HG02763 (cell line): ENCODE data around the gene ZFC3H1.
A peak's percentile ranks its signal among the peaks of the same experiment; 100 is the strongest.
"Not testable (repeated sequence)": the region's sequence is repeated elsewhere in the genome, so short reads cannot be mapped to it uniquely, and the experiment has no call there.

Experiments used
- ATAC-seq: cut with Tn5 transposase; IDR thresholded peaks from one replicate; pipeline ENCODE4 v1.9.1; 2021; ENCODE audit warnings: mild to moderate bottlenecking, moderate library complexity; ENCODE audit not compliant: unreplicated experiment

The ZFC3H1 gene, protein sequence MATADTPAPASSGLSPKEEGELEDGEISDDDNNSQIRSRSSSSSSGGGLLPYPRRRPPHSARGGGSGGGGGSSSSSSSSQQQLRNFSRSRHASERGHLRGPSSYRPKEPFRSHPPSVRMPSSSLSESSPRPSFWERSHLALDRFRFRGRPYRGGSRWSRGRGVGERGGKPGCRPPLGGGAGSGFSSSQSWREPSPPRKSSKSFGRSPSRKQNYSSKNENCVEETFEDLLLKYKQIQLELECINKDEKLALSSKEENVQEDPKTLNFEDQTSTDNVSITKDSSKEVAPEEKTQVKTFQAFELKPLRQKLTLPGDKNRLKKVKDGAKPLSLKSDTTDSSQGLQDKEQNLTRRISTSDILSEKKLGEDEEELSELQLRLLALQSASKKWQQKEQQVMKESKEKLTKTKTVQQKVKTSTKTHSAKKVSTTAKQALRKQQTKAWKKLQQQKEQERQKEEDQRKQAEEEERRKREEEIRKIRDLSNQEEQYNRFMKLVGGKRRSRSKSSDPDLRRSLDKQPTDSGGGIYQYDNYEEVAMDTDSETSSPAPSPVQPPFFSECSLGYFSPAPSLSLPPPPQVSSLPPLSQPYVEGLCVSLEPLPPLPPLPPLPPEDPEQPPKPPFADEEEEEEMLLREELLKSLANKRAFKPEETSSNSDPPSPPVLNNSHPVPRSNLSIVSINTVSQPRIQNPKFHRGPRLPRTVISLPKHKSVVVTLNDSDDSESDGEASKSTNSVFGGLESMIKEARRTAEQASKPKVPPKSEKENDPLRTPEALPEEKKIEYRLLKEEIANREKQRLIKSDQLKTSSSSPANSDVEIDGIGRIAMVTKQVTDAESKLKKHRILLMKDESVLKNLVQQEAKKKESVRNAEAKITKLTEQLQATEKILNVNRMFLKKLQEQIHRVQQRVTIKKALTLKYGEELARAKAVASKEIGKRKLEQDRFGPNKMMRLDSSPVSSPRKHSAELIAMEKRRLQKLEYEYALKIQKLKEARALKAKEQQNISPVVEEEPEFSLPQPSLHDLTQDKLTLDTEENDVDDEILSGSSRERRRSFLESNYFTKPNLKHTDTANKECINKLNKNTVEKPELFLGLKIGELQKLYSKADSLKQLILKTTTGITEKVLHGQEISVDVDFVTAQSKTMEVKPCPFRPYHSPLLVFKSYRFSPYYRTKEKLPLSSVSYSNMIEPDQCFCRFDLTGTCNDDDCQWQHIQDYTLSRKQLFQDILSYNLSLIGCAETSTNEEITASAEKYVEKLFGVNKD (N-terminal part only)

DNA sequence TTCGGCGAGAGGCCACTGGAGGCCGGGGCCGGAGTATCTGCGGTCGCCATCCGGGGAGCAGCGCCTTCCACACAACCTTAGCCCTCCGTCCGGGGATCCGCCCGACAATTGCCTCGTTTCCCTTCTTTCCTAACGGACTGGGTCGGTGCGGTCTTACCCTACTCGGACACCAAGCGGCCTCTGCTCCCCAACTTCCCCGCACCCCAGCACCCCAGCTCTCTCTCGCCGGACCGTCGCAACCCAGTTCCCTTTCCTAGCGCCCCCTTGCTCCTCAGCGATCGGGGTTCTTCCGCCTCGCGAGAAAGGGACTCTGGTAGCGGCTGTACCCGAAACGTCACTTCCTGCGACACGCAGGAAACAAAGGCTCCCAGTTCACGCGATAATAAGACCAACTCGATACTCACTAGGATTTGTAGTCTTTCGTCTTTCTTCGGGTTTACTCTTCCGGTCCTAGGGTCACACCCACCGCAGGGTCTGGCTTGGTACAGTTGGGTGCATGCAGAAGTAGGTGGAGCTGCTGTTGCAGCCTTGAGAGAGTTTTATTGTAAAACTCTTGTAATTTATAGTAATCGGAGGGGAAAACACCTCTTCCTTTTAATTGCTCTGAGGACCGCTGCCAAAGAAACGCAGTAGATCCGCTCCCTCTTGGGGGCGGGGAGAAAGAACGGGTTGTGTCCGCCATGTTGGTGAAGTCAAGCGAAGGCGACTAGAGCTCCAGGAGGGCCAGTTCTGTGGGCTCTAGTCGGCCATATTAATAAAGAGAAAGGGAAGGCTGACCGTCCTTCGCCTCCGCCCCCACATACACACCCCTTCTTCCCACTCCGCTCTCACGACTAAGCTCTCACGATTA, at the start of gene ZFC3H1, which contains the start of gene THAP2:
Gene ZFC3H1 (minus strand): TSS at position 288 of the 850 bp plus-strand sequence. CDS start 238 bp downstream, at position 50.
Gene THAP2 (plus strand): TSS at position 741 of the 850 bp plus-strand sequence. CDS start 209 bp downstream, outside the sequence.
- ATAC-seq: peak; percentile 88

DNA sequence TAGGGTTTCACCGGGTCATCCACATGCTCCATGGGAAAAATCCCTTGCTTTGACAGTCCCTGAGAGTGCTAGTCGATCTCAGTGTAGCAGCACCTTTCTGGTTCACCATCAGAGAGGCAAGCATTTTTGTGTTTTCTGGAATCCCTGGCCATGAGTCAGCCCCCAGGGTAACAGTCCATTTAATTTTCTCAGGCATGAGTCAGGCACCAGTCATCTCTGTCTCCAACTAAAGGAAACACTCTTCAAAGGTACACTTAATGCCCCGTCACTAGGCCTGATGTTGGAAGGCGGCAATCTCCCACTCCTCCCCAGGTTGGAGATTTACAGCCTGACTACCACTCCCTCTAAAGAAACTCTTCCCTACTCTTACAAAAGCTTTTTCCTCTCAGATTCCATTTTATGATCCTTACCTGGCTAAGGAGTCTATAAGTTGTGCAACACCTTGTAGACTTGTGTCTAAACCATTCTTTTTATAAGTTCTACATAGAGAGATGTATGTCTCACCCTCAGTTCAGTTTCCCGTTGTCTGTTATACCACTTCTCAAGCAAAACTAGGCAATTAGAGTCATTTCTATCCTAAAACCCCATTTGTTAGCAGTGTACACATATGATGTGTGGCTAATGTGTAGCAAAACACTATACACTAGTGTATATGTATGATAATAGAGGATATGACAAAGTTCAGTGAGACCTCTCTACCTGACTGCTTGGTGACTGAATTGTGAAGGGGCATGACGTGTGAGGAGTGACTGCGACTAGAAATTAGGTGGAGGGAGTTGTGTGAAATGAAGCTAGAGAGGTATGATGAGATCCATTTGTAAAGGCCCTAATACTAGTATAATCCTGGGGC, 46.9 kb upstream of the ZFC3H1 start:
- ATAC-seq: no peak

DNA sequence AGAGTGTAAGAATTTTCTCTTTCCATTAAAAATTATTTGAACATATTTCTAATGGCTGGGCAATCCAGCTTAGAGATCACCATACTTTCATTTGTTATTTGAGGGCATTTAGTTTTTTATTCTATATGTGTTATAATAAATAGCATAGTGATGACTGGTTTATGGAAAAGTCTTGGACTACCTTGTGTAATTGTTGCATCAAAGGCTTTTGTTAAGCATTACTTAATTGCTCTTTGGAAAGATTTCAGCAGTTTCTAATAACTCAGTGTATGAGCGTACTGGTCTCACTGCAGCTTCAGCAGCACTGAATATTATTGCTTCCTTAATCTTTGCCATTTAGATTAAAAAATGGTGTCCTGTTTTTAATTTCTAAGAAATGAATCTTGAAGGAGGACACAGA, 45.0 kb upstream of the ZFC3H1 start:
- no peak for ATAC-seq

DNA sequence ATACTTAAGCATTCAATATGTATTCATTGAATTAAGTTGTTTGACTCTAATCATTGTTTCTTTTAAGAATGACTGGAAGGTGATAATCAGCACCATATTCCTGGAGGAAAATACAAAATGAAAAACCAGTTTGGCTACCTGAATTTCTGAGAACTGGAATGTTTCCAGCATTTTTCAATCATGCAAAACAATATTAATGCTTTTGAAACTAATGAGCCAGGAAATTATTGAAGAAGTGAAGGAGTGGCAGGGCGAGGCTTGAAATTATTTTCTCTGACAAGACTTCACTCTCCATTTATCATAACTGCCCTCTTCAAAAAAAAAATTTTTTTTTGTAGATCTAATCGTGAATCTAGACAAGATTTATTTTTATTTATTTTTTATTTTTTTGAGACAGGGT, 41.3 kb upstream of the ZFC3H1 start:
- ATAC-seq: no peak

DNA sequence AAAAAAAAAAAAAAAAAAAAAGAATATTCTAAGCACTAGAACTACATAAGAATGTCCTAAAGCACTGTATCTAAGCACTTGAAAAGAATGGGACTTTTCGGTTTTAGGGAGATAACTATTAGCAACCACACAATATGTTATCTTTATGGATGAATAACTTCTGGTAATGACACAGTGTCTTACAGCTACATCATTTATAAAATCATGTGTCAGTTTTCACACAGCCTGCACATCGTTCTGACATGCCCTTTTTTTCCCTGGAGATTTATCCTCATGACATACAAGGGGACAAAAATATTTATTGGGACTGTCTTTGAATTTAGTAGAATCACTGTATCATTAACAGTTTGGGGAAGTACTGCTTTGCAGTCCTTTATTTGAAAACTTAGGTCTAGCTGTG, 39.6 kb upstream of the ZFC3H1 start:
- ATAC-seq: no peak

DNA sequence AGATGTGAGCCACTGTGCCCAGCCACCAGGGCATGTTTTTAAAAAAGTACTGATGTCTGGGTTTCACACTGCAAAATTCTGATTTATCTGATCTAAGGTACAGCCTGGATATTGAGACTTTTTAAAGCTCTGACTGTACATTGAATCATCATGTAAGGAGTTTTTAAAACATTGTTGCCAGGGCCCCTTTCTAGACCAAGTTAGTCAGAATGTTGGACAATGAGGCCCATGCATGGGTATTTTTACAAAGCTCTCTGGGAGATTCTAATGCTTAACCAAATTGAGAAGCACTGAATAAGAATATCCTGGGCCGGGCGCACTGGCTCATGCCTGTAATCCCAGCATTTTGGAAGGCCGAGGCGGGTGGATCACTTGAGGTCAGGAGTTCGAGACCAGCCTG, 38.9 kb upstream of the ZFC3H1 start:
- no peak for ATAC-seq

DNA sequence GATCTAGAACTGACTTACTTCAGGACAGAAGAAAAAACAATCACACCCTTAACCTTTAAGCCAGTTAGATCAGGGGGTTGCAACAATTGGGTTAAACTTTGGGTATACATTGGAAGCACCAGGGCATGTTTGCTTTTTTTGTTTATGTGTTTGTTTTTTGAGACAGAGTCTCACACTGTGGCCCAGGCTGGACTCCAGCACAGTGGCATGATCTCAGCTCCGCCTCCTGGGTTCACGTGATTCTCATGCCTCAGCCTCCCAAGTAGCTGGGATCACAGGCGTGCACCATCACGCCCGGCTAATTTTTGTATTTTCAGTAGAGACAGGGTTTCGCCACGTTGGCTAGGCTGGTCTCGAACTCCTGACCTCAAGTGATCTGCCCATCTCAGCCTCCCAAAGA, 38.5 kb upstream of the ZFC3H1 start:
- ATAC-seq: not testable (repeated sequence)

DNA sequence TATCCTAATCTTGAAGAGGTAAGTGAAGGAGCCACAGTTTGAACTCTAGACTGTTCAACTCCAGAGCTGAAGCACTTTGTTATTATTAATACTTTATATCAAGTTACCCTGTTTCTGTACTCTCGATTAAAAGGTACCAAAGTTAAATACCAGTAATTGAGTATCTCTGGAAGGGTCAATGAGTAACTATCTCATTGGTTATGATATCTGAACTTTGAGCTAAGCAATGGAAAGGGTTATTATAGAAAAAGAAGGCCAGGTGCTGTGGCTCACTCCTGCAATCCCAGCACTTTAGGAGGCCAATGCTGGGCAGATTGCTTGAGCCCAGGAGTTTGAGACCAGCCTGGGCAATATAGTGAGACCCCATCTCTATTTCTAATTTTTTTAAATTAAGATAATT, 32.1 kb upstream of the ZFC3H1 start:
- ATAC-seq: no peak

DNA sequence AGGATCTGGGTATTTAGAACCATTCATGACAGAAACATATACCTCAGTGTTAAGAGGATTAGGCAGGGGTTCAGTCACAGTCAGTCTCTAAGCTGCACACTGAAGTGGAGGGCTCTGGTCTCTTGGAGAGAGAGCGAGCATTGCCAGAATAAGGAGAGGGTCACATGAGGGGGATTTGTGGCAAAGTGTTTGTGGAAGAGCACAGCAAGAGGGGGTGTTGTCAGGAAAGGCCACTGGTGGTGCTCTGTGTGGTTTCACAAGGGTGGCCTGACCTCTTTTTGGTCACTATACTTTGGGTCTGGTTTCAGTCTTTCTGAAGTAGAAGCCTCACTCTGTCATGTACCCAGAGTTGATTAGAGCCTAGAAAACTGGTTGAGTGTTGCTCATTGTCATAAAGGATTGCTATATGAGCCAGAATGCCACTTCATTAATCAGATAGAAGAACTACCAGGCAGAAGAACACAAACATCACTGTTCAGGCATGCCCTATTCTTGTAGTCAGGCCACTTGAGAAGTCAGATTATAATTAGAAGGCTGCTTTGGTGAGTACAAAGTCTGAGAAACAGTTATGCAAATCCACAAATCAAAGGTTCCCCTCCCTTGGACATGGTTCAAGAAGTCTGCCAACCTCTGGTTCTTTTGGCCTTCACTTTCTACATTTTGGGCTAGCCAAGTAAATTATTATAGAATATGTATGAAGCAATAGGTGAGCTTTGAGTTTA, 30.6 kb upstream of the ZFC3H1 start:
- ATAC-seq: peak; percentile 89

DNA sequence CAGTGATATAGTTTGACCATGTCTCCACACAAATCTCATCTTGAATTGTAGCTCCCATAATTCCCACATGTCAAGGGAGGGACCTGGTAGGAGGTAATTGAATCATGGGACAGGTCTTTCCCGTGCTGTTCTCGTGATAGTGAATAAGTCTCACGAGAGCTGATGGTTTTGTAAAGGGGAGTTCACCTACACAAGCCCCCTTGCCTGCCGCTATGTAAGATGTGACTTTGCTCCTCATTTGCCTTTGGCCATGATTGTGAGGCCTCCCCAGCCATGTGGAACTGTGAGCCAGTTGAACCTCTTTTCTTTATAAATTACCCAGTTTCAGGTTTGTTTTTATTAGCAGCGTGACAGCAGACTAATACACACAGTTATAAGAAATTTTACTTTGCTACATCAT, 30.0 kb upstream of the ZFC3H1 start:
- peak; percentile 7 for ATAC-seq

DNA sequence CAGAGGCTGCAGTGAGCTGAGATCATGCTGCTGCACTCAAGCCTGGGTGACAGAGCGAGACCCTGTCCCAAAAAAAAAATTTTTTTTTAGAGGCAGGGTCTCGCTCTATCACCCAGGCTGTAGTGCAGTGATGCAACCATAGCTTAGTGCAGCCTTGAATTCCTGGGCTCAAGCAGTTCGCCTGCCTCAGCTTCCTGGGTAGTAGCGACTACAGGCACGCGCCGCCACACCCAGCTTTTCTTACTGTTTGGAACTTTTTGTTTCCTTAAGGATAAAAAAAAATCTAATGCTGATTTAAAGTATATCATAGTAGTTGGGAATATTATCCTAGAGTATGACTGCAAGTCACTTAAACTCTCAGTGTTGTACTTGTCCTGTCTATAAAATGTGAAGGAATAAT, 29.5 kb upstream of the ZFC3H1 start:
- no peak for ATAC-seq

DNA sequence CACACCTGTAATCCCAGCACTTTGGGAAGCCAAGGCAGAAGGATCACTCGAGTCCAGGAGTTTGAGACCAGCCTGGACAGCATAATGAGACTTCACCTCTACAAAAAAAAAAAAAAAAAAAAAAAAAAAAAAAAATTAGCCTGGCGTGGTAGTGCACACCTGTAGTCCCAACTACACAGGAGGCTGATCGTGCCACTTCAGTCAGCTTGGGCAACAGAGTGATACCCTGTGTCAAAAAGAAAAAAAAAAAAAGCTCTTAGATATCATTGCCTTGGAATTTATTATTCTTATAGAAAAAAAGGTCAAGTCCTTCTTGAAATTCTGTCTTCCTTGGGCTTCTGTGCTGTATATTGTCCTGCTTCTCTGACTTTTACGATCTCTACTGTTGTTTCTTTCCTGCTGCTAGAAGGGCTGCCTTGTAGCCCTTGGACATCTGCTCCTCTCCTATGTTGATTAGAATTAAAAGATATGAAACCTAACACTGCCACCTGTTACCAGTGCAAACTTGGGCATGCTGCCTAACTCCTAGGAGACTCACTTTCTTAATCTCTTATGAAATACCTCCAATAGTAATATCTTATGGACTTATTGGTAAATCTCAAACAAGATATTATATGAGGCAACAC, 28.0 kb upstream of the ZFC3H1 start:
- no peak for ATAC-seq

DNA sequence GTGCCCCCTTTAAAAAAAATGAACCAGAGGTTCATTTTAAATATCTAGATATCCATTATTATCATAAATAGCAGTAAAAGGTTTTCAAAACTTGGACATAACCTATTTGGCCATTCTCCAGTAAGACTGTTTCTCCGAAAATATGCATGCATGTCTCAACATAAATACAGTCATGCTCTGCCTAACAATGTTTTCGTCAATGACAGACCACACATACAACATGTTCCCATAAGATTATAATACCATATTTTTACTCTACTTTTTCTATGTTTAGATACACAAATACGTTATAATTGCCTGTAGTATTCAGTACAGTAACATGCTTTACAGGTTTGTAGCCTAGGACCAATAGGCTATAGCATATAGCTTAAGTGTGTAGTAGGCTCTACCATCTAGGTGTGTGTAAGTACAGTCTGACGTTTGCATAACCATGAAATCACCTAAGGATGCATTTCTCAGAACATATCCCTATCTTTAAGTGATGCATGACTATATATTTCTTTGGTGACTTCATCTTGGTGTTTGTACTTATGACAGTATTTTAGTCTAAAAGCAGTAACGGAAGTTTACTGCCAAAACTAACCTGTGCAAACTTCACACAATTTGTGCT, 25.4 kb upstream of the ZFC3H1 start:
- ATAC-seq: no peak

DNA sequence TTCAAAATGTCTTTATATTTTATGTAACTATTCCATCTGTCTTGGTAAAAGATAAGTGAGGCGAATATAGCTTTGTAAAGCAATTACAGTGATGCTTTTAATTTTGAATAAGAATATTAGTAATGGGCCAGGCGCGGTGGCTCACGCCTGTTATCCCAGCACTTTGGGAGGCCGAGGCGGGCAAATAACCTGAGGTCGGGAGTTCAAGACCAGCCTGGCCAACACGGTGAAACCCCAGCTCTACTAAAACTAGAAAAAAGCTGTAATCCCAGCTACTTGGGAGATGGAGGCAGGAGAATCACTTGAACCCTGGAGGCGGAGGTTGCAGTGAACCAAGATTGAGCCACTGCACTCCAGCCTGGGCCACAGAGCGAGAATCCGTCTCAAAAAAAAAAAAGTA, 23.5 kb upstream of the ZFC3H1 start:
- ATAC-seq: not testable (repeated sequence)

DNA sequence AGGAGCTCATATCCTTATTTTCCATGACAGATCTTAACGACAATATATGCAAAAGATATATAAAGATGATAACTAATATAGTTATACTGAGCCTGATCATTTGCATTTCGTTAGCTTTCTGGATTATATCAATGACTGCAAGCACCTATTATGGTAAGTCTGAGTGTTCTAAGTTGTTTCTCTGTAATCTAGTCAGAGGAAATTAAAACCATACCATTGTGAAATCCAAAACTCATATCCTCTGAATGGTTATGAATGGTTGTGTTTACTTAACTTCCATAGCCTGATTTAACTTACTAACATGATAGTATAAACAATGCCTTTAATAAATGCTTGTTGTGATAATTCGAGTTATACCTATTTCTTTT, 23.0 kb upstream of the ZFC3H1 start:
- no peak for ATAC-seq

DNA sequence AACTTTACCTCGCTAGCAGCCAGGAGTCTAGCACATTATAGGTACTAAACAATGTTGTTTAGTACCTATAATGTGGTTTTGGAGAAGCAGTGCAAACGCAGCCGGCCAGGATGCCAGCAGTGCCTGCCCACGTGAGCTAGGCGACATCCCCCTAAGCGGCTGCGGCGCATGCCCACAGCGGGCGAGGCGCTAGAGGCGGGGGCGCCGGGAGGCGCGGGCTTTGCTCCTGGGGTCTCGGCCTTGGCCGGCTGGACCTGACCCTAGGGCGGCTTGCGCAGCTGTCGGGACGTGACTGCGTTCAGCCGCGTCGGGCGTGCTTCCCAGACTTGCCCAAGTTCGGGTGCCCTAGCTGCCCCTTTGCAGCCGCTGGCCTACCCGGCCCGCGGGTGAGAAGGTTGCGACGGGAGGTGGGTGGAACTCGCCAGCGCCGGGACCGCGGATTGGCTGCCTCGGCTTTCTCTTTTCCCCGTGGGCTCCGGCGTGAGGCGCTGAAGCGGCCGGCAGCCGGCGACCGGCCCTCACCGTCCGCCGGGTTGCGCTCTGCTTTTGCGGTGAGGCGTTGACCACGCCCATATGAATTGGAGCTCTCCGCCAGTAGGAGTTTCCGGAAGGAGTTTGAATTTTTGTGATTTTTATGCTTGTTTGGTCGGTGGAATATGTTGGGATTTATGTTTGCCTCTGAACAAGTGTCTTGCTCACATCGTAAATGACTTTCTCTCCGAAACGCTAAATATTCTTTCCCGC, 22.4 kb upstream of the ZFC3H1 start, which contains the start of gene TMEM19:
Gene TMEM19 (plus strand): TSS at position 169 of the 744 bp plus-strand sequence. CDS start 599 bp downstream, outside the sequence.
- peak; percentile 85 for ATAC-seq
